22Rv1 (cell line): Measurements from ENCODE around the gene SKP2.

Experiments
- H3K27ac ChIP-seq: fragments of 450-650 bp; 2 replicates; pipeline ENCODE4 v1.5.1; 2017
- CTCF ChIP-seq: fragments of 450-650 bp; IDR thresholded peaks from 2 replicates; pipeline ENCODE4 v1.5.1; 2017; ENCODE audit warnings: mild to moderate bottlenecking
- ZFX ChIP-seq: fragments of 450-650 bp; IDR thresholded peaks from 2 replicates; pipeline ENCODE4 v1.6.1; 2017; ENCODE audit warnings: antibody characterized with exemption, borderline replicate concordance

SKP2 gene

GRCh38 chr5:36202521-36202961 is 50.6 kb downstream of the SKP2 start:
- no peak for TF ChIP-seq CTCF
- TF ChIP-seq ZFX: no peak
- no peak overlapping the region for H3K27ac ChIP-seq

- no peak for TF ChIP-seq ZFX
- no peak for TF ChIP-seq CTCF
- no peak overlapping the region for H3K27ac ChIP-seq
Measured at GRCh38 chr5:36205329-36205728, 53.4 kb downstream of the SKP2 start.

- no peak overlapping the region for H3K27ac ChIP-seq
- no peak for TF ChIP-seq CTCF
- TF ChIP-seq ZFX: no peak
Measured at GRCh38 chr5:36206913-36207312, 55.0 kb downstream of the SKP2 start.

- no peak for TF ChIP-seq ZFX
- TF ChIP-seq CTCF: no peak
- H3K27ac ChIP-seq: no peak overlapping the region
Measured at GRCh38 chr5:36208786-36209185, 56.9 kb downstream of the SKP2 start.

- TF ChIP-seq ZFX: no peak
- TF ChIP-seq CTCF: no peak
- no peak overlapping the region for H3K27ac ChIP-seq
Measured at GRCh38 chr5:36209664-36210063, 57.8 kb downstream of the SKP2 start.

GRCh38 chr5:36214436-36214835 is 62.5 kb downstream of the SKP2 start:
- no peak overlapping the region for H3K27ac ChIP-seq
- TF ChIP-seq CTCF (no peak), ZFX (no peak)

- H3K27ac ChIP-seq: no peak overlapping the region
- TF ChIP-seq CTCF (no peak), ZFX (no peak)
Measured at GRCh38 chr5:36215910-36216309, 64.0 kb downstream of the SKP2 start.
